ENCODE measurements around the gene NPRL2.

DNA sequence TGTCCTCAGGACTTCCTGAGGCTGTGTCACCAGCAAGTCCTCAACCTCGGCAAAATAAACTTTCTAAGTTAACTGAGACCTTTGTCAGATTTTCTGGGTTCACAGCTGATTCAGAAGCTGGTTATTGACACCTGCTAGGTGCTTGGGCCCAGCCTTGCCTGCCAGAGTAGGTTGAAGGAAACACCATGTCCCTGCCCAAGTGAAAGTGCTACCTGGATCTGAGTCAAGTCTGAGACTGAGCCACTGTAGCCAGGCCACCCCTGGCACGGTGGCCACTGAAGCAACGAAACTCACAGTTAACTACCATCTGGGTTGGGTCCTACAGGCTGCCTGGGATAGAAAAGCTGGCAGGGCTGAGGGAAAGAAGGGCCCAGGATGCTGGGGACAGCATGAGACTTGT lies 36.2 kb downstream of the NPRL2 start:
- TF ChIP-seq, protein P1, sequence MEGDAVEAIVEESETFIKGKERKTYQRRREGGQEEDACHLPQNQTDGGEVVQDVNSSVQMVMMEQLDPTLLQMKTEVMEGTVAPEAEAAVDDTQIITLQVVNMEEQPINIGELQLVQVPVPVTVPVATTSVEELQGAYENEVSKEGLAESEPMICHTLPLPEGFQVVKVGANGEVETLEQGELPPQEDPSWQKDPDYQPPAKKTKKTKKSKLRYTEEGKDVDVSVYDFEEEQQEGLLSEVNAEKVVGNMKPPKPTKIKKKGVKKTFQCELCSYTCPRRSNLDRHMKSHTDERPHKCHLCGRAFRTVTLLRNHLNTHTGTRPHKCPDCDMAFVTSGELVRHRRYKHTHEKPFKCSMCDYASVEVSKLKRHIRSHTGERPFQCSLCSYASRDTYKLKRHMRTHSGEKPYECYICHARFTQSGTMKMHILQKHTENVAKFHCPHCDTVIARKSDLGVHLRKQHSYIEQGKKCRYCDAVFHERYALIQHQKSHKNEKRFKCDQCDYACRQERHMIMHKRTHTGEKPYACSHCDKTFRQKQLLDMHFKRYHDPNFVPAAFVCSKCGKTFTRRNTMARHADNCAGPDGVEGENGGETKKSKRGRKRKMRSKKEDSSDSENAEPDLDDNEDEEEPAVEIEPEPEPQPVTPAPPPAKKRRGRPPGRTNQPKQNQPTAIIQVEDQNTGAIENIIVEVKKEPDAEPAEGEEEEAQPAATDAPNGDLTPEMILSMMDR (IDR thresholded peaks at IDR 0.05), result no peak
- no peak for TF ChIP-seq POLR2A (IDR thresholded peaks at IDR 0.05)

Measured in body of pancreas (tissue), 4 donors.